ENCODE measurements around the gene MMRN2.

MMRN2 gene

DNA sequence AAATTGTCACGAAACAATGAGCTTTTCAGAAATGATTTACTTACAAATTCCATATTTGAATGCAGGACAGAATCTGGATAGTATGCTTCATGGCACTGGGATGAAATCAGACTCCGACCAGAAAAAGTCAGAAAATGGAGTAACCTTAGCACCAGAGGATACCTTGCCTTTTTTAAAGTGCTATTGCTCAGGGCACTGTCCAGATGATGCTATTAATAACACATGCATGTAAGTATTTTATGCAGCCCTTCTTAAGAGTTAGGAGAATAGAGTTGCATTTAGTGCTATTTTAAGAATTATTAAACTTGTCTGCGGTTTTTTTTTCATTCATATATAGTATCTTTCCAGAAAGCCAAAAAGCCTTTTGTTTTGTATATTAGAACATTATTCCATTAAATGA is 67.4 kb downstream of the MMRN2 start:
- no peak overlapping the region for H3K4me3 ChIP-seq (ENCODE audit: low read length)
- DNase-seq (ENCODE audit: low read depth) = no peak
- no peak for TF ChIP-seq CTCF (IDR thresholded peaks at IDR 0.05; ENCODE audit: insufficient read depth, low read depth, low read length, missing control alignments)

DNA sequence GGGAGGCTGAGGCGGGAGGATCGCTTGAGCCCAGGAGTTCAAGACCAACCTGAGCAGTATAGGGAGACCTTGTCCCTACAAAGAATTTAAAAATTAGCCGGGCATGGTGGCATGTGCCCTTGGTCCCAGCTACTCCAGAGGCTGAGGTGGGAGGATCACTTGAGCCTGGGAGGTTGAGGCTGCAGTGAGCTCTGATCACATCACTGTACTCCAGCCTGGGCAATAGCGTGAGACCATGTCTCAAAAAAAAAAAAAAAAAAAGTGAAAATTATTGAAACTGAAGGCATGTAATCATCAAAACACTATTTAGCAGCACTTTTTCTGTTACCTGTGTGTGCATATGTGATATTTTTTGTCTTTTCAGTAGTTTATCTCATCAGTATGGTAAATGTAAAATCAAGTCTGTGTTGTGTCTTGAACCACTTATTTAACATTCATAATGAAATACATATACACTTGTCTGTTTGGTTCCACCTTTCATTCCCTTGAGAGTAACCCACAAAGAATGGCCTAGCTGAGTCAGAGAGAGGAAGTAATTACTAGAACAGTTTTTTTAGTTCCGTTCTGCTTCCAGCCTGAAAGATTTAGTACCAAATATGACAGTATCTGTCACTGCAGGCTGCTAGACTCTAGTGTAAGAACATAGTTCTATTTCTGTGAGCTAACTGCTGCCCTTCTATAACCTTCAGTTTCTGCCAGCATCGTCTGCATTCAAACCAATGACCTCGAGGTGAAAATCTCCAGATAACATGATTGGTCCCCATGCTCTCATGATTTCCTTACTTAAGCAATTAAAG is 68.6 kb downstream of the MMRN2 start:
- no peak for TF ChIP-seq CTCF (IDR thresholded peaks at IDR 0.05; ENCODE audit: insufficient read depth, low read depth, low read length, missing control alignments)
- no peak overlapping the region for H3K4me3 ChIP-seq (ENCODE audit: low read length)
- peak; percentile 52 for DNase-seq (ENCODE audit: low read depth)
